Loucy (cell line): Measurements from ENCODE around the gene HUWE1.

Experiments used
- H2AFZ ChIP-seq: fragments of 200-600 bp; sonication (generic); 2 replicates; pipeline ENCODE4 v1.6.0; 2016; ENCODE audit warnings: antibody characterized with exemption, mild to moderate bottlenecking, low read length, moderate library complexity
- H3F3A ChIP-seq: fragments of 200-600 bp; 2 replicates; pipeline ENCODE4 v1.6.0; 2016; ENCODE audit warnings: antibody characterized with exemption, low read depth, mild to moderate bottlenecking
- H3K27me3 ChIP-seq: fragments of 200-600 bp; sonication (generic); 2 replicates; pipeline ENCODE4 v1.6.1; 2014; ENCODE audit warnings: low read length, mild to moderate bottlenecking; ENCODE audit not compliant: insufficient read depth, poor library complexity, severe bottlenecking
- H3K36me3 ChIP-seq: fragments of 200-600 bp; sonication (generic); 2 replicates; pipeline ENCODE4 v1.6.1; 2016; ENCODE audit warnings: low read length; ENCODE audit not compliant: insufficient read depth
- H3K4me1 ChIP-seq: fragments of 200-600 bp; sonication (generic); 2 replicates; pipeline ENCODE4 v1.5.1; 2014; ENCODE audit warnings: low read length, mild to moderate bottlenecking; ENCODE audit not compliant: insufficient read depth, poor library complexity, severe bottlenecking
- H3K4me2 ChIP-seq: fragments of 200-600 bp; sonication (generic); 2 replicates; pipeline ENCODE4 v1.6.0; 2014; ENCODE audit warnings: antibody characterized with exemption, low read length, low read depth, mild to moderate bottlenecking; ENCODE audit not compliant: poor library complexity, severe bottlenecking
- H3K4me3 ChIP-seq: fragments of 200-600 bp; sonication (generic); 2 replicates; pipeline ENCODE4 v1.5.1; 2014; ENCODE audit warnings: low read length, mild to moderate bottlenecking, mixed read lengths; ENCODE audit not compliant: poor library complexity, severe bottlenecking
- H3K79me2 ChIP-seq: fragments of 200-600 bp; sonication (generic); 2 replicates; pipeline ENCODE4 v1.6.1; 2014; ENCODE audit warnings: low read length; ENCODE audit not compliant: insufficient read depth
- H3K9ac ChIP-seq: fragments of 200-600 bp; sonication (generic); 2 replicates; pipeline ENCODE4 v1.6.0; 2014; ENCODE audit warnings: mild to moderate bottlenecking, low read depth, low read length, moderate library complexity; ENCODE audit not compliant: poor library complexity, severe bottlenecking
- H3K9me2 ChIP-seq: fragments of 200-600 bp; sonication (generic); replicated peaks from 2 replicates; pipeline ENCODE4 v1.6.1; 2016; ENCODE audit warnings: low read depth, low read length, mixed read lengths
- H3K9me3 ChIP-seq: fragments of 200-600 bp; sonication (generic); 2 replicates; pipeline ENCODE4 v1.6.1; 2014; ENCODE audit warnings: mild to moderate bottlenecking, antibody characterized with exemption, low read length, low read depth; ENCODE audit not compliant: insufficient read depth
- H4K20me1 ChIP-seq: fragments of 200-600 bp; sonication (generic); 2 replicates; pipeline ENCODE4 v1.6.0; 2014; ENCODE audit warnings: antibody characterized with exemption, low read length, mild to moderate bottlenecking; ENCODE audit not compliant: insufficient read depth, poor library complexity, severe bottlenecking
- EZH2phosphoT487 ChIP-seq: fragments of 200-600 bp; IDR thresholded peaks from 2 replicates; pipeline ENCODE4 v1.6.1; 2018; ENCODE audit warnings: antibody characterized with exemption, mild to moderate bottlenecking, moderate library complexity, borderline replicate concordance
- TF ChIP-seq, protein P1 (sequence below): fragments of 200-600 bp; sonication (generic); conservative IDR thresholded peaks from 2 replicates; pipeline ENCODE4 v1.5.1; 2014; ENCODE audit warnings: mild to moderate bottlenecking, antibody characterized with exemption, low read length

HUWE1 gene

DNA sequence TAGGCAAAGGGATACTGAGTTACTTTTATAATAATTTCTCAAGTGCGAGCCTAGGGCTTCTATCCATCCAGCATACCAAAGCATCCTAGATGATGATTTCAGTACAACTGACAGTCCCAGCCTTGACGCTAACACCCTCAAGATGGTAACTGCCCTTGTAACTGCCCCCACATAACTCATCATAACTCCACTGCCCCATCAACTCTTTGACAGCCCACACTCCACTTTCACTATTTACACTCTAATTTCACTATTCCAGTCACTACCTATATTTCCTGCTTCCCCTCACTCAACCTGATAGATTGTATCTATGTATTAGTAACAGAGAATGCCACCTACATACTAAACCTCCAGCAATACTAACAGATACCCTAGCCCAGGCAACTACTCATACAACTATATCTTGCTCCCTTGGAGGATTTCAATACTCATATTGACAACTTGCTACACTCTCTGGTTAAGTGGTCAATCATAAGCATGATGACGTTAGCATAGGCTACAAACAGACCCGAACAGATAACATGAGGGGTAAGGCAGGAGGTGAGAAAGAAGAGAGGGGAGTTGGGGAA is 65.0 kb downstream of the HUWE1 start:
- H3K79me2 ChIP-seq = no peaks in the 10 kb centered on the region
- H3K36me3 ChIP-seq = peaks cover 83% of the 10 kb centered on the region; the same call in 1 of the 2 replicates

DNA sequence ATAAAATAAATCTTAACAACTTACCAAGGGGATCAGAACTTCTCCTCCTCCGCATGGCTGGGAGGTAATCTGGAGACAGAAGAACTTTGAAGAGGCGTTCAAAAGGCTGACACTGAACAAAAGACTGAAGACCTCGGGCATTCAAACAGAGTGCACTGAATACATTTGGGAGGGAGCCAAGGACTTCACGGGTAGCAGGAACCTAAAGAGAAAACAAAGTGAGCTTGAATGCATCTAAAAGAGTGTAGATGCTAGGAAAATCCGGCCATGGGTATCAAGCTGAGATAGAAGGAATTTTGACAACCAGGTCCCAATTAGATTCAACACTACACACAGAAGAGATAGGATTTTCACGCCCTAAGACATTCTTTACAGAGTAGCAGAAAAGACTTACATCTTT is 69.6 kb downstream of the HUWE1 start:
- Histone ChIP-seq H3K4me2 (no peak overlapping the region), H3F3A (no peaks in the 10 kb centered on the region), H3K79me2 (no peaks in the 10 kb centered on the region), H3K9ac (no peak overlapping the region), H2AFZ (no peak overlapping the region), H3K27me3 (no peaks in the 10 kb centered on the region), H3K4me1 (no peaks in the 10 kb centered on the region), H4K20me1 (no peaks in the 10 kb centered on the region), H3K36me3 (peaks cover 85% of the 10 kb centered on the region), H3K9me2 (no peaks in the 10 kb centered on the region), H3K4me3 (no peak overlapping the region), H3K9me3 (no peaks in the 10 kb centered on the region)
- TF ChIP-seq EZH2phosphoT487 = no peak
- TF ChIP-seq, protein P1, sequence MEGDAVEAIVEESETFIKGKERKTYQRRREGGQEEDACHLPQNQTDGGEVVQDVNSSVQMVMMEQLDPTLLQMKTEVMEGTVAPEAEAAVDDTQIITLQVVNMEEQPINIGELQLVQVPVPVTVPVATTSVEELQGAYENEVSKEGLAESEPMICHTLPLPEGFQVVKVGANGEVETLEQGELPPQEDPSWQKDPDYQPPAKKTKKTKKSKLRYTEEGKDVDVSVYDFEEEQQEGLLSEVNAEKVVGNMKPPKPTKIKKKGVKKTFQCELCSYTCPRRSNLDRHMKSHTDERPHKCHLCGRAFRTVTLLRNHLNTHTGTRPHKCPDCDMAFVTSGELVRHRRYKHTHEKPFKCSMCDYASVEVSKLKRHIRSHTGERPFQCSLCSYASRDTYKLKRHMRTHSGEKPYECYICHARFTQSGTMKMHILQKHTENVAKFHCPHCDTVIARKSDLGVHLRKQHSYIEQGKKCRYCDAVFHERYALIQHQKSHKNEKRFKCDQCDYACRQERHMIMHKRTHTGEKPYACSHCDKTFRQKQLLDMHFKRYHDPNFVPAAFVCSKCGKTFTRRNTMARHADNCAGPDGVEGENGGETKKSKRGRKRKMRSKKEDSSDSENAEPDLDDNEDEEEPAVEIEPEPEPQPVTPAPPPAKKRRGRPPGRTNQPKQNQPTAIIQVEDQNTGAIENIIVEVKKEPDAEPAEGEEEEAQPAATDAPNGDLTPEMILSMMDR = no peak

More for the DNA sequence above, 65.0 kb downstream of the HUWE1 start:
- no peak overlapping the region for H2AFZ ChIP-seq
- H4K20me1 ChIP-seq = no peaks in the 10 kb centered on the region
- TF ChIP-seq, protein P1 = no peak
- no peak for TF ChIP-seq EZH2phosphoT487
- H3F3A ChIP-seq = no peaks in the 10 kb centered on the region
- no peaks in the 10 kb centered on the region for H3K9me2 ChIP-seq
- H3K9me3 ChIP-seq = no peaks in the 10 kb centered on the region
- no peak overlapping the region for H3K9ac ChIP-seq
- no peaks in the 10 kb centered on the region for H3K27me3 ChIP-seq
- no peak overlapping the region for H3K4me3 ChIP-seq
- no peaks in the 10 kb centered on the region for H3K4me1 ChIP-seq
- H3K4me2 ChIP-seq = no peak overlapping the region

DNA sequence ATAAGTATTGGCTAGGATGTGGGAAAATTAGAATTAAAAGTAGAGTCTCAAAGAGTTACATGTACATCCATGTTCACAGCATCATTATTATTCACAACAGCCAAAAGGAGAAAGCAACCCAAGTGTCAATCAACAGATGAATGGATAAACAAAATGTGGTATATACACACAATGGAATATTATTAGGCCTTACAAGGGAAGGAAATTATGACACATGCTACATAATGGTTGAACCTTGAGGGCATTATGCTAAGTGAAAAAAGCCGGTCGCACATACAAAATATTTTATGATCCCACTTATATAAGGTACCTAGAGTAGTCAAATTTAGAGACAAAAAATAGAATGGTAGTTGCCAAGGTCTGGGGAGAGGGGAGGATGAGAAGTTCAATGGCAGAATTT is 80.1 kb downstream of the HUWE1 start:
- H3K9me3 ChIP-seq = no peaks in the 10 kb centered on the region
- peaks cover 94% of the 10 kb centered on the region; the same call in 1 of the 2 replicates for H3K36me3 ChIP-seq
- H3K4me1 ChIP-seq = no peaks in the 10 kb centered on the region
- no peak overlapping the region for H3K9ac ChIP-seq
- H3K27me3 ChIP-seq = no peaks in the 10 kb centered on the region
- no peaks in the 10 kb centered on the region for H4K20me1 ChIP-seq
- H3K9me2 ChIP-seq = no peaks in the 10 kb centered on the region
- H3K4me3 ChIP-seq = no peak overlapping the region
- no peak overlapping the region for H2AFZ ChIP-seq
- no peaks in the 10 kb centered on the region; the same call in 1 of the 2 replicates for H3K79me2 ChIP-seq
- no peak overlapping the region for H3K4me2 ChIP-seq
- TF ChIP-seq EZH2phosphoT487 = no peak
- TF ChIP-seq, protein P1 = no peak
- no peaks in the 10 kb centered on the region for H3F3A ChIP-seq
